Measurements from ENCODE around the gene WEE2.

Gene WEE2

GRCh38 chr7:141691540-141691939, 16.6 kb upstream of the WEE2 start:
- DNase-seq (ENCODE audit: low read depth in 2 of 2) = no peak

- DNase-seq (ENCODE audit: low read depth in 2 of 2) = no peak
These were observed 16.2 kb upstream of the WEE2 start for GRCh38 chr7:141691961-141692360.

- DNase-seq (ENCODE audit: low read depth in 2 of 2) = no peak
These were observed 15.1 kb upstream of the WEE2 start for GRCh38 chr7:141693082-141693481.

GRCh38 chr7:141695803-141696289, 12.3 kb upstream of the WEE2 start:
- no peak for DNase-seq (ENCODE audit: low read depth in 2 of 2)

GRCh38 chr7:141696348-141696747, 11.8 kb upstream of the WEE2 start:
- no peak for DNase-seq (ENCODE audit: low read depth in 2 of 2)

GRCh38 chr7:141697211-141697871, 10.8 kb upstream of the WEE2 start:
- DNase-seq (ENCODE audit: low read depth in 2 of 2) = peak in 1 of 2 experiments; percentile 4

- no peak for DNase-seq (ENCODE audit: low read depth in 2 of 2)
These were observed 9.7 kb upstream of the WEE2 start for GRCh38 chr7:141698247-141699015.

- DNase-seq (ENCODE audit: low read depth in 2 of 2) = no peak
These were observed 8.3 kb upstream of the WEE2 start for GRCh38 chr7:141699860-141700259.

- no peak for DNase-seq (ENCODE audit: low read depth in 2 of 2)
These were observed 7.8 kb upstream of the WEE2 start for GRCh38 chr7:141700296-141700847.

- DNase-seq (ENCODE audit: low read depth in 2 of 2) = no peak
These were observed 7.2 kb upstream of the WEE2 start for GRCh38 chr7:141700848-141701371.

GRCh38 chr7:141701489-141702046, 6.6 kb upstream of the WEE2 start:
- no peak for DNase-seq (ENCODE audit: low read depth in 2 of 2)

GRCh38 chr7:141702047-141702567, 6.0 kb upstream of the WEE2 start, which contains the start of gene DENND11:
Gene DENND11 (minus strand): TSS chr7:141702166. CDS start chr7:141702153, 13 bp downstream.
- DNase-seq (ENCODE audit: low read depth in 2 of 2) = no peak

- no peak for DNase-seq (ENCODE audit: low read depth in 2 of 2)
These were observed 5.3 kb upstream of the WEE2 start for GRCh38 chr7:141702892-141703291.

- DNase-seq (ENCODE audit: low read depth in 2 of 2) = no peak
These were observed 4.0 kb upstream of the WEE2 start for GRCh38 chr7:141704112-141704511.

- no peak for DNase-seq (ENCODE audit: low read depth in 2 of 2)
These were observed 3.4 kb upstream of the WEE2 start for GRCh38 chr7:141704741-141705140.

- DNase-seq (ENCODE audit: low read depth in 2 of 2) = no peak
These were observed 1.7 kb upstream of the WEE2 start for GRCh38 chr7:141706239-141707064.

- no peak for DNase-seq (ENCODE audit: low read depth in 2 of 2)
These were observed 1.2 kb downstream of the WEE2 start for GRCh38 chr7:141709318-141709717.

GRCh38 chr7:141709749-141710148, 1.6 kb downstream of the WEE2 start:
- DNase-seq (ENCODE audit: low read depth in 2 of 2) = no peak

GRCh38 chr7:141710301-141710700, 2.1 kb downstream of the WEE2 start:
- no peak for DNase-seq (ENCODE audit: low read depth in 2 of 2)

GRCh38 chr7:141712603-141713255, 4.6 kb downstream of the WEE2 start:
- no peak for DNase-seq (ENCODE audit: low read depth in 2 of 2)

GRCh38 chr7:141713890-141714289, 5.7 kb downstream of the WEE2 start:
- no peak for DNase-seq (ENCODE audit: low read depth in 2 of 2)
